Measurements from ENCODE around the gene NPEPL1.

DNA sequence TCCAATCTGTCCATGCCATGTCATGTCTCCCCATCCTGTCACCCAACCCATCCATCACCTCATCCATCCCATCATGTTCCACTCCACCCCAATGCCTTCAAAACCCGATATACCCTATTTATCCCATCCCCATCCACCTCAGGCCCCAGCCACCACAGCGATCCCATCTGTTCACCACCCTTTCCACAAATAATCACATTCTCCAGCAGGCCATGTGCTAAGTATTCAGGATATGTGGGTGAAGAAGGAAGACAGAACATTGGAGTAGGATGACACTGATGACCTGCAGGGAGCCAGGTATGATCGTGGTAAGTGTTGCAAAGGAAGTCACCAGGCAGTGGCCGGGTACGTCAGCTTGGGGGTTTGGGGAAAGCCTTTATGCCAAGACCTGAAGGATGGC lies 48.8 kb downstream of the NPEPL1 start:
- TF ChIP-seq, protein P1, sequence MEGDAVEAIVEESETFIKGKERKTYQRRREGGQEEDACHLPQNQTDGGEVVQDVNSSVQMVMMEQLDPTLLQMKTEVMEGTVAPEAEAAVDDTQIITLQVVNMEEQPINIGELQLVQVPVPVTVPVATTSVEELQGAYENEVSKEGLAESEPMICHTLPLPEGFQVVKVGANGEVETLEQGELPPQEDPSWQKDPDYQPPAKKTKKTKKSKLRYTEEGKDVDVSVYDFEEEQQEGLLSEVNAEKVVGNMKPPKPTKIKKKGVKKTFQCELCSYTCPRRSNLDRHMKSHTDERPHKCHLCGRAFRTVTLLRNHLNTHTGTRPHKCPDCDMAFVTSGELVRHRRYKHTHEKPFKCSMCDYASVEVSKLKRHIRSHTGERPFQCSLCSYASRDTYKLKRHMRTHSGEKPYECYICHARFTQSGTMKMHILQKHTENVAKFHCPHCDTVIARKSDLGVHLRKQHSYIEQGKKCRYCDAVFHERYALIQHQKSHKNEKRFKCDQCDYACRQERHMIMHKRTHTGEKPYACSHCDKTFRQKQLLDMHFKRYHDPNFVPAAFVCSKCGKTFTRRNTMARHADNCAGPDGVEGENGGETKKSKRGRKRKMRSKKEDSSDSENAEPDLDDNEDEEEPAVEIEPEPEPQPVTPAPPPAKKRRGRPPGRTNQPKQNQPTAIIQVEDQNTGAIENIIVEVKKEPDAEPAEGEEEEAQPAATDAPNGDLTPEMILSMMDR (IDR thresholded peaks at IDR 0.05): no peak
- TF ChIP-seq POLR2AphosphoS5 (IDR thresholded peaks at IDR 0.05) (no peak), EP300 (IDR thresholded peaks at IDR 0.05) (no peak)
